Mesothelial cell of epicardium (in vitro differentiated cells): ENCODE measurements around the gene CYP4A22. TPM values are rescaled to one million over a fixed set of nuclear protein-coding genes. Genes with fewer than 3 reads are reported as not detected.
"Not testable (repeated sequence)": the region's sequence is repeated elsewhere in the genome, so short reads cannot be mapped to it uniquely, and the experiment has no call there.

ENCODE experiments used
- DNase-seq, 2 experiments: peaks; one replicate each; pipeline ENCODE4 v3.0.0; 2021; ENCODE audit warnings: low spot score in 2 of 2; ENCODE audit not compliant: unreplicated experiment in 2 of 2
- H3K27ac Mint-ChIP-seq: 2 replicates; pipeline ENCODE4 v1.8.0; 2021; ENCODE audit warnings: mixed read lengths
- H3K27me3 Mint-ChIP-seq: 2 replicates; pipeline ENCODE4 v1.8.0; 2021; ENCODE audit warnings: low read depth, mixed read lengths
- H3K36me3 Mint-ChIP-seq: 2 replicates; pipeline ENCODE4 v1.8.0; 2021; ENCODE audit warnings: mixed read lengths
- H3K4me1 Mint-ChIP-seq: 2 replicates; pipeline ENCODE4 v1.8.0; 2021; ENCODE audit warnings: mixed read lengths
- H3K4me3 Mint-ChIP-seq: 2 replicates; pipeline ENCODE4 v1.8.0; 2021; ENCODE audit warnings: mild to moderate bottlenecking, moderate library complexity, mixed read lengths
- H3K9me3 Mint-ChIP-seq: 2 replicates; pipeline ENCODE4 v1.8.0; 2021; ENCODE audit warnings: mixed read lengths
- CTCF ChIP-seq: fragments of 200-600 bp; sonication (generic); IDR thresholded peaks from one replicate; pipeline ENCODE4 v1.5.0; 2021; ENCODE audit warnings: antibody characterized with exemption; ENCODE audit not compliant: unreplicated experiment
- total RNA-seq: library from RNA; stranded (reverse); gene quantifications from 3 replicates; pipeline ENCODE4 v1.2.1, GENCODE V29; 2021

CYP4A22 gene
- total RNA-seq, 1 donor from 2014 or later, result not detected

GRCh38 chr1:47137925-47138615, 829 bp downstream of the CYP4A22 start:
- Mint-ChIP-seq H3K36me3 (no peaks in the 10 kb centered on the region), H3K4me3 (no peak overlapping the region), H3K4me1 (no peaks in the 10 kb centered on the region), H3K27me3 (peaks cover 23% of the 10 kb centered on the region), H3K27ac (no peak overlapping the region), H3K9me3 (no peaks in the 10 kb centered on the region)
- no peak for DNase-seq
- no peak for TF ChIP-seq CTCF

- H3K4me3 Mint-ChIP-seq, H3K36me3 Mint-ChIP-seq, H3K9me3 Mint-ChIP-seq, H3K4me1 Mint-ChIP-seq, DNase-seq, H3K27ac Mint-ChIP-seq: not testable (repeated sequence)
- peaks cover 19% of the 10 kb centered on the region for H3K27me3 Mint-ChIP-seq
Measured at GRCh38 chr1:47140358-47140757, 3.1 kb downstream of the CYP4A22 start.

GRCh38 chr1:47143654-47144053, 6.4 kb downstream of the CYP4A22 start:
- not testable (repeated sequence) for DNase-seq, H3K9me3 Mint-ChIP-seq, H3K36me3 Mint-ChIP-seq, H3K4me1 Mint-ChIP-seq, H3K27ac Mint-ChIP-seq, H3K4me3 Mint-ChIP-seq
- peaks cover 17% of the 10 kb centered on the region for H3K27me3 Mint-ChIP-seq

GRCh38 chr1:47146495-47146894, 9.3 kb downstream of the CYP4A22 start:
- H3K27ac Mint-ChIP-seq, H3K9me3 Mint-ChIP-seq, DNase-seq, H3K4me3 Mint-ChIP-seq, H3K36me3 Mint-ChIP-seq, H3K4me1 Mint-ChIP-seq: not testable (repeated sequence)
- peaks cover 13% of the 10 kb centered on the region for H3K27me3 Mint-ChIP-seq

- H3K27me3 Mint-ChIP-seq, result peaks cover 7% of the 10 kb centered on the region
- H3K4me3 Mint-ChIP-seq, result no peak overlapping the region
- no peak overlapping the region for H3K27ac Mint-ChIP-seq
- no peak for TF ChIP-seq CTCF
- H3K9me3 Mint-ChIP-seq, result peaks cover 6% of the 10 kb centered on the region
- no peaks in the 10 kb centered on the region for H3K4me1 Mint-ChIP-seq
- no peak for DNase-seq
- H3K36me3 Mint-ChIP-seq, result no peaks in the 10 kb centered on the region
Measured at GRCh38 chr1:47147047-47147785, 10.0 kb downstream of the CYP4A22 start.

GRCh38 chr1:47149162-47149561, 11.9 kb downstream of the CYP4A22 start:
- not testable (repeated sequence) for DNase-seq, H3K27me3 Mint-ChIP-seq, H3K9me3 Mint-ChIP-seq, H3K36me3 Mint-ChIP-seq, H3K4me1 Mint-ChIP-seq, H3K27ac Mint-ChIP-seq, H3K4me3 Mint-ChIP-seq

- not testable (repeated sequence) for DNase-seq, H3K36me3 Mint-ChIP-seq, H3K4me3 Mint-ChIP-seq, H3K4me1 Mint-ChIP-seq, H3K27ac Mint-ChIP-seq
- Mint-ChIP-seq H3K9me3 (peaks cover 28% of the 10 kb centered on the region), H3K27me3 (peaks cover 14% of the 10 kb centered on the region)
Measured at GRCh38 chr1:47156457-47156856, 19.2 kb downstream of the CYP4A22 start.

GRCh38 chr1:47157957-47158356, 20.7 kb downstream of the CYP4A22 start:
- not testable (repeated sequence) for H3K4me3 Mint-ChIP-seq, H3K27ac Mint-ChIP-seq, H3K36me3 Mint-ChIP-seq, DNase-seq, H3K4me1 Mint-ChIP-seq
- H3K27me3 Mint-ChIP-seq, result peaks cover 18% of the 10 kb centered on the region
- H3K9me3 Mint-ChIP-seq, result peaks cover 28% of the 10 kb centered on the region
